CD1c-positive myeloid dendritic cell (primary cell): ENCODE results near the gene MUTYH.
"Not testable (repeated sequence)": the region's sequence is repeated elsewhere in the genome, so short reads cannot be mapped to it uniquely, and the experiment has no call there.

ENCODE experiments used
- DNase-seq: peaks from one replicate; pipeline ENCODE4 v3.0.0-alpha.2; 2016; ENCODE audit errors: extremely low spot score

MUTYH gene

GRCh38 chr1:45321444-45321843, 18.8 kb downstream of the MUTYH start:
- no peak for DNase-seq

DNA sequence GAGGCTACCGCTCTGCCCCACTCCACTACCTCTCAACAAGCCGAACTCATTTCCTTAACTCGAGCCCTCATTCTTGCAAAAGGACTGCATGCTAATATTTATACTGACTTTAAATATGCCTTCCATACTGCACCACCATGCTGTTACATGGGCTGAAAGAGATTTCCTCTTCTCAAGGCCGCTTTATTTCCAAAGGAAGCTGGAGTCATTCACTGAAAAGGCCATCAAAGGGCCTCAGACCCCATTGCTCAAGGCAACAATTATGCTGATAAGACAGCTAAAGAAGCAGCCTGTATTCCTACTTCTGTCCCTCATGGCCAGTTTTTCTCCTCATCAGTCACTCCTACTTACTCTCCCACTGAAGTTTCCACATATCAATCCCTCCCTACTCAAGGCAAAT, 20.5 kb downstream of the MUTYH start:
- no peak for DNase-seq

GRCh38 chr1:45317166-45317565, 23.1 kb downstream of the MUTYH start:
- no peak for DNase-seq

DNA sequence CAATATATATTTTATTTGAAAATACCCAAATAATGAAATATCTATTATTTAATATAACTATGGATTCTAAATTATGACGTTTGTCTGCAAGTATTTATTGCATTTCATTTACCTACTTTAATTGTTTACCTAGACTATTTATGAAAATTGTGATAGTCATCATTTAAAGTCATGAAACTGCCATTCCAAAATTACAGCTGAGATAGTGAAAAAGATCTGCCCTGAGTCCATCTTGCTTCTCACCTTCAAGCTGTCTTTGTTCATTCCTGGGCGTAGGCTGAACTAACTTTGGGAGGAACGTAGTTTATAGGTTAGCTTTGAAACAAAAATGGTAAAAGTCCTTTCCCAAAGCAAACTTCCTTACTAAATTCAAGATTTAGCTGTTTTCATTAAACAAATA, 26.0 kb downstream of the MUTYH start:
- DNase-seq = no peak

GRCh38 chr1:45306905-45307304, 33.3 kb downstream of the MUTYH start:
- no peak for DNase-seq

DNA sequence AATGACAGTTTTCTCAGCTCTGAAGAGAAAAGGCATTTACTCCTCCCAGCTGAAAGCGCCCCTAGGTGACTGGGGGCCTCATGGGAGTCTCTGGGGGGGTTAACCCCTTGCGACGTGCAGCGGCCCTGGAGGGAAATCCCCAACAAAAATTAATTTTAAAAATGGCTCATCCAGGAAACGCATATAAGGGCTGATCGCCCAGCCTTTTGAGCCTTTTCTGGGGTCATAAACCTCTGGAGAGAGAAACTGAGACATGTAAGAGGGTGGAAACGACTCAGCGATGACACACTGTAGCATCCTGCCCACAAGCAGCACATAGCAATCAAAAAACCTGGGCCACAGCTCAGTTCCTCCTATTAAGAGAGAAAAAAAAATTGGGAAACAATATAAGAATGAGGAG, 33.9 kb downstream of the MUTYH start:
- DNase-seq = no peak

DNA sequence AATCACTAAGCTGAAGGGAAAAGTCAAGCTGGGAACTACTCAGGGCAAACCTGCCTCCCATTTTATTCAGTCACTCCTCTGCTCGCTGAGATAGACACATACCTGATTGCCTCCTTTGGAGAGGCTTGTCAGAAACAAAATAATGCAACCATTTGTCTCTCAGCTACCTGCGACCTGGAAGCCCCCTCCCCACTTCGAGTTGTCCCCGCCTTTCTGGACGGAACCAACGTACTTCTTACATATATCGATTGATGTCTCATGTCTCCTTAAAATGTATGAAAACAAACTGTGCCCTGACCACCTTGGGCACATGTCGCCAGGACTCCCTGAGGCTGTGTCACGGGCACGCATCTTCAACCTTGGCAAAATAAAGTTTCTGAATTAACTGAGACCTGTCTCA, 35.0 kb downstream of the MUTYH start:
- DNase-seq = no peak

GRCh38 chr1:45304311-45305081, 35.7 kb downstream of the MUTYH start:
- DNase-seq = no peak

- DNase-seq = peak; percentile 98
These were observed 36.5 kb downstream of the MUTYH start for GRCh38 chr1:45303520-45304310.

DNA sequence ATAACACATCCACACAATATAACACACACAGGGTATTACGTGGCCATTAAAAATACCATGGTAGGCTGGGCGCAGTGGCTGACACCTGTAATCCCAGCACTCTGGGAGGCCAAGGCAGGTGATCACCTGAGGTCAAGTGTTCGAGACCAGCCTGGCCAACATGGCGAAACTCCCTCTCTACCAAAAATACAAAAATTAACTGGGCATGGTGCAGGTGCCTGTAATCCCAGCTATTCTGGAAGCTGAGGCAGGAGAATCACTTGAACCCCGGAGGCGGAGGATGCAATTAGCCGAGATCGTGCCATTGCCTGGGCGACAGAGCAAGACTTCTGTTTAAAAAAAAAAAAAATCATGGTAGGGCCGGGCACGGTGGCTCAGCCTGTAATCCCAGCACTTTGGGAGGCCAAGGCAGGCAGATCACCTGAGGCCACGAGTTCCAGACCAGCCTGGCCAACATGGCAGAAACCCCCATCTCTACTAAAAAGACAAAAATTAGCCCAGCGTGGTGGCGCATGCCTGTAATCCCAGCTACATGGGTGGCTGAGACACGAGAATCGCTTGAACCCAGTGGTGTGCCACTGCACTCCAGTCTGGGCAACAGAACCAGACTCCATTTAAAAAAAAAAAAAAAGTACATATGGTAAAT, 37.6 kb downstream of the MUTYH start:
- DNase-seq = no peak

DNA sequence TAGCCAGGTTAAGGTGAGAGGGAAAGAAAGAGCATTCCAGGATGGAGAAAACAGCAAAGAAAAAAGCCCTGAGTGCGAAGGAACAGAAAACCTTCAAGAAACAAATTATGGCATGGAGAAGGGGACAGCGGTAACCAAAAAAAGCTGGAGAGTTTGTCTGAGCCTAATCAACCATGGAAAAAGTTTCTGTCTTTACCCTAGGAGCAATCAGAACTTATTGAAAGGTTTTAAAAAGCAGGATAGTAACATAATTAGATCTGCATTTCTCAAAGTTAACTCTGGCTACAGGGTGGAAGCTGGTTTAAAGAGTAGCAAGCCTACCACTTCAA, 39.6 kb downstream of the MUTYH start:
- DNase-seq = no peak

GRCh38 chr1:45299981-45300668, 40.1 kb downstream of the MUTYH start:
- DNase-seq = peak; percentile 71

GRCh38 chr1:45299296-45299695, 40.9 kb downstream of the MUTYH start:
- no peak for DNase-seq

DNA sequence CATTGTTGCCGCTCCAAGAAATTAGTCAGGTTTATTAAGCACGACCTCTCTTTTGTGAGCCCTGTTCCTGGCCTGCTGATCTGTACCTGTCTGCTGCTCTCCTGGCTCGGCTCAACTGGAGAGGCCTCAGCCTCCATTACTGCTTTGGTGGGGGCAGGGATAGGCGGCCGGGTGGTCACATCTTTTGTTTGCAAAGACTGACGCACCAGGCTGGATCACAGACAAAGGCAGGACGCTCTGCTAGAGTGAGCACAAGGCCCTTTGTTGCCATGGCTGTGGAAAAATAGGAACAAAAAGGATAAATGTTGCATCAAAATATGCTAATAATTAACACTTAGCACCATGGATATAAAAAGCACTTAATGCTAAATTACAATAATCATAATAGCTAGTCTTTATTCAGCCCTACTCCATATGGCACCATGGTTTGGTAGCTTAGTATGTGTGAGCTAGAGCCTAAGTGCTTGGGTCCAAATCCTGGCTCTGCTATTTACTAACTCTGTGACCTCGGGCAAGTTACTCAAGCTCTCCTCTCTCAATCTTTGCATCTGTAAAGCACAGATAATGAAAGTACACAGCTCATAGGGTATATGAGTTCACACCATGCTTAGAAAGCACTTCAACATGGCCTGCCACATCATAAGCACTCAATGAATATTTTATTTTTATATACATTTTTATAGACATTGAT, 42.4 kb downstream of the MUTYH start:
- DNase-seq = no peak

DNA sequence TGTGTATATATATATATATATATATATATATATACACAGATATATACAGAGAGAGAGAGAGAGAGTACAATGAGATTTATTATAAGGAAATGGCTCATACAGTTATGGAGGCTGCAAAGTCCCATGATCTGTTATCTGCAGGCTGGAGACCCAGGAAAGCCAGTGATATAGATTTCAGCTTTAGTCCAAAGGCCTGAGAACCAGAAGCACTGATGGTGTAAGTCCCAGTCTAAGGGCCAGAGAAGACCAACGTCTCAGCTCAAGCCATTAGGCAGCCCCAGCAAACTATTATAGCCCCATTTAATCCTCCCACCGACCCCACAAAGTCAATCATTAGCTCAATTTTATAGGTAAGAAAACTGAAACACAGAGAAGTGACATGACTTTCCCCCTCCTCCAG, 48.5 kb downstream of the MUTYH start:
- DNase-seq = no peak

DNA sequence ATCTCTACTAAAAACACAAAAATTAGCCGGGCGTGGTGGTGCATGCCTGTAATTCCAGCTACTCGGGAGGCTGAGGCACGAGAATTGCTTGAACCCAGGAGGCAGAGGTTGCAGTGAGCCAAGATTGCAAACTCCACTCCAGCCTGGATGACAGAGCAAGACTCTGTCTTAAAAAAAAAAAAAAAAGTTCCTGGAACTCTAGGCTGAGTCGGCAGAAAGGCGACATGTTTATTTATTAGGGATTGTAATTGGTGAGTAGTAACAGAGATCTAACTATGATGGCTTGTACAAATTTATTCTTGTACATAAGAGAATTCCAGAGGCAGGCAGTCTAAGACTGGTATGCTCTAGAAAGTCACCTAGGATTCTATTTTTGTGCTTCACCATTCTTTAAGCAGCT, 49.2 kb downstream of the MUTYH start:
- DNase-seq = not testable (repeated sequence)

DNA sequence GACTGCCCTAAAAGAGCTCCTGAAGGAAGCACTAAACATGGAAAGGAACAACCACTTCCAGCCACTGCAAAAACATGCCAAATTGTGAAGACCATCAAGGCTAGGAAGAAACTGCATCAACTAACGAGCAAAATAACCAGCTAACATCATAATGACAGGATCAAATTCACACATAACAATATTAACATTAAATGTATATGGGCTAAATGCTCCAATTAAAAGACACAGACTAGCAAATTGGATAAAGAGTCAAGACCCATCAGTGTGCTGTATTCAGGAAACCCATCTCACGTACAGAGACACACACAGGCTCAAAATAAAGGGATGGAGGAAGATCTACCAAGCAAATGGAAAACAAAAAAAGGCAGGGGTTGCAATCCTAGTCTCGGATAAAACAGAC, 53.7 kb downstream of the MUTYH start:
- not testable (repeated sequence) for DNase-seq

DNA sequence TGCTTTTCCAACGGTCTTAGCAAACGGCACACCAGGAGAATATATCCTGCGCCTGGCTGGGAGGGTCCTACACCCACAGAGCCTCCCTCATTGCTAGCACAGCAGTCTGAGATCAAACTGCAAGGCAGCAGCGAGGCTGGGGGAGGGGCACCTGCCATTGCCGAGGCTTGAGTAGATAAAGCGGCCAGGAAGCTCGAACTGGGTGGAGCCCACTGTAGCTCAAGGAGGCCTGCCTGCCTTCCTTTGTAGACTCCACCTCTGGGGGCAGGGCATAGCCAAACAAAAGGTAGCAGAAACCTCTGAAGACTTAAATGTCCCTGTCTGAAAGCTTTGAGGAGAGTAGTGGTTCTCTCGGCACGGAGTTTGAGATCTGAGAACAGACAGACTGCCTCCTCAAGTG, 55.4 kb downstream of the MUTYH start:
- not testable (repeated sequence) for DNase-seq

GRCh38 chr1:45282351-45282750, 57.9 kb downstream of the MUTYH start:
- no peak for DNase-seq
